H9 (cell line): ENCODE data around the gene IL1RN. TPM values are rescaled to one million over a fixed set of nuclear protein-coding genes. Genes with fewer than 3 reads are reported as not detected.

ENCODE experiments used
- DNase-seq: peaks from one replicate; pipeline ENCODE4 v3.0.0-alpha.2; 2017
- H2AFZ ChIP-seq: one replicate; pipeline ENCODE4 v1.6.1; 2013; ENCODE audit warnings: mild to moderate bottlenecking, low read length, control low read depth, moderate library complexity
- H2AK5ac ChIP-seq: 2 replicates; pipeline ENCODE4 v1.6.1; 2013; ENCODE audit warnings: low read length, control low read depth, mixed read lengths; ENCODE audit not compliant: insufficient read length
- H2BK120ac ChIP-seq: one replicate; pipeline ENCODE4 v1.6.1; 2013; ENCODE audit warnings: low read depth, mild to moderate bottlenecking, low read length, control low read depth, inconsistent platforms; ENCODE audit not compliant: poor library complexity, severe bottlenecking
- H2BK12ac ChIP-seq: 2 replicates; pipeline ENCODE4 v1.6.1; 2013; ENCODE audit warnings: low read length, control low read depth, mixed read lengths, low read depth; ENCODE audit not compliant: insufficient read length
- H2BK15ac ChIP-seq: 2 replicates; pipeline ENCODE4 v1.6.1; 2013; ENCODE audit warnings: low read depth, low read length, control low read depth
- H2BK20ac ChIP-seq: one replicate; pipeline ENCODE4 v1.6.1; 2013; ENCODE audit warnings: low read depth, mild to moderate bottlenecking, low read length, control low read depth, inconsistent platforms; ENCODE audit not compliant: poor library complexity, severe bottlenecking
- H2BK5ac ChIP-seq: 2 replicates; pipeline ENCODE4 v1.6.1; 2013; ENCODE audit warnings: low read length, control low read depth, mixed read lengths; ENCODE audit not compliant: insufficient read length
- H3K14ac ChIP-seq: 2 replicates; pipeline ENCODE4 v1.6.1; 2013; ENCODE audit warnings: low read length, control low read depth; ENCODE audit not compliant: insufficient read depth
- H3K18ac ChIP-seq: 2 replicates; pipeline ENCODE4 v1.6.1; 2013; ENCODE audit warnings: low read depth, mild to moderate bottlenecking, mixed read lengths, low read length, control low read depth; ENCODE audit not compliant: insufficient read length
- H3K23ac ChIP-seq: 2 replicates; pipeline ENCODE4 v1.6.1; 2013; ENCODE audit warnings: low read length, control low read depth, mixed read lengths, low read depth; ENCODE audit not compliant: insufficient read length
- H3K23me2 ChIP-seq: 2 replicates; pipeline ENCODE4 v1.6.1; 2013; ENCODE audit warnings: low read depth, mild to moderate bottlenecking, mixed read lengths, low read length, control low read depth; ENCODE audit not compliant: insufficient read length, poor library complexity, severe bottlenecking
- H3K27ac ChIP-seq: 2 replicates; pipeline ENCODE4 v1.5.1; 2013; ENCODE audit warnings: low read length, control low read depth, mixed read lengths, low read depth; ENCODE audit not compliant: insufficient read length
- H3K27me3 ChIP-seq: 2 replicates; pipeline ENCODE4 v1.6.1; 2013; ENCODE audit warnings: low read length, control low read depth, inconsistent platforms; ENCODE audit not compliant: insufficient read depth
- H3K4ac ChIP-seq: 2 replicates; pipeline ENCODE4 v1.6.1; 2013; ENCODE audit warnings: low read depth, mild to moderate bottlenecking, control low read depth, inconsistent platforms, low read length, moderate library complexity
- H3K4me1 ChIP-seq: 2 replicates; pipeline ENCODE4 v1.6.1; 2013; ENCODE audit warnings: low read length, control low read depth, inconsistent platforms; ENCODE audit not compliant: insufficient read depth
- H3K4me2 ChIP-seq: 2 replicates; pipeline ENCODE4 v1.6.1; 2013; ENCODE audit warnings: low read length, control low read depth, mixed read lengths; ENCODE audit not compliant: insufficient read length, insufficient read depth
- H3K56ac ChIP-seq: 2 replicates; pipeline ENCODE4 v1.6.1; 2013; ENCODE audit warnings: low read depth, mild to moderate bottlenecking, mixed read lengths, low read length, control low read depth; ENCODE audit not compliant: insufficient read length
- H3K79me1 ChIP-seq: 2 replicates; pipeline ENCODE4 v1.6.1; 2013; ENCODE audit warnings: low read depth, mild to moderate bottlenecking, moderate library complexity, low read length, control low read depth, inconsistent platforms; ENCODE audit not compliant: insufficient read depth, poor library complexity, severe bottlenecking
- H3K79me2 ChIP-seq: 2 replicates; pipeline ENCODE4 v1.6.1; 2013; ENCODE audit warnings: low read length, control low read depth, inconsistent platforms; ENCODE audit not compliant: insufficient read depth
- H3K9ac ChIP-seq: 2 replicates; pipeline ENCODE4 v1.6.1; 2013; ENCODE audit warnings: low read length, control low read depth, mixed read lengths; ENCODE audit not compliant: insufficient read length; ENCODE audit errors: extremely low read depth
- H3K9me3 ChIP-seq: one replicate; pipeline ENCODE4 v1.6.1; 2013; ENCODE audit warnings: low read depth, low read length, inconsistent platforms; ENCODE audit not compliant: control insufficient read depth
- H3T11ph ChIP-seq: one replicate; pipeline ENCODE4 v1.6.1; 2013; ENCODE audit warnings: mild to moderate bottlenecking, low read length, control low read depth, inconsistent platforms
- H4K20me1 ChIP-seq: one replicate; pipeline ENCODE4 v1.6.1; 2013; ENCODE audit not compliant: control insufficient read depth, insufficient read length, insufficient read depth
- H4K5ac ChIP-seq: 2 replicates; pipeline ENCODE4 v1.6.1; 2013; ENCODE audit warnings: low read depth, mild to moderate bottlenecking, mixed read lengths, low read length, control low read depth; ENCODE audit not compliant: insufficient read length
- H4K8ac ChIP-seq: replicated peaks from 2 replicates; pipeline ENCODE4 v1.6.1; 2013; ENCODE audit warnings: low read length, control low read depth, mixed read lengths, low read depth; ENCODE audit not compliant: insufficient read length
- H4K91ac ChIP-seq: 2 replicates; pipeline ENCODE4 v1.6.1; 2013; ENCODE audit warnings: low read depth, mild to moderate bottlenecking, moderate library complexity, mixed read lengths, low read length, control low read depth; ENCODE audit not compliant: insufficient read length
- H3K27ac Mint-ChIP-seq, 3 experiments: 2 replicates in 2 of 3; 3 replicates in 1 of 3; pipeline ENCODE4 v1.8.0; 2020 to 2021; ENCODE audit warnings: mixed read lengths in 3 of 3, mild to moderate bottlenecking in 1 of 3, moderate library complexity in 1 of 3
- H3K27me3 Mint-ChIP-seq: 2 replicates; pipeline ENCODE4 v1.8.0; 2021; ENCODE audit warnings: low read depth, mild to moderate bottlenecking, moderate library complexity, mixed read lengths
- H3K36me3 Mint-ChIP-seq, 3 experiments: 2 replicates in 2 of 3; 3 replicates in 1 of 3; pipeline ENCODE4 v1.8.0; 2020 to 2021; ENCODE audit warnings: low read depth in 3 of 3, mixed read lengths in 3 of 3; ENCODE audit not compliant: insufficient read depth in 1 of 3
- H3K4me1 Mint-ChIP-seq, 2 experiments: 2 replicates each; pipeline ENCODE4 v1.8.0; 2020; ENCODE audit warnings: mixed read lengths in 2 of 2
- H3K4me3 Mint-ChIP-seq, 2 experiments: 2 replicates in 1 of 2; 3 replicates in 1 of 2; pipeline ENCODE4 v1.8.0; 2020 to 2021; ENCODE audit warnings: mild to moderate bottlenecking in 2 of 2, mixed read lengths in 2 of 2, moderate library complexity in 1 of 2
- H3K9me3 Mint-ChIP-seq, 2 experiments: 2 replicates in 1 of 2; 3 replicates in 1 of 2; pipeline ENCODE4 v1.8.0; 2020; ENCODE audit warnings: mild to moderate bottlenecking in 2 of 2, mixed read lengths in 2 of 2, moderate library complexity in 1 of 2
- WGBS: extraction: QIAGEN DNeasy Blood & Tissue Kit; methylation state at CpG from one replicate; pipeline ENCODE4 v1.1.7; 2013; ENCODE audit warnings: missing lambda C conversion rate, low lambda C conversion rate, mixed read lengths; ENCODE audit not compliant: insufficient read length; ENCODE audit errors: extremely low coverage; 5-methylcytosine and 5-hydroxymethylcytosine counted together
- total RNA-seq: library from RNA; stranded (reverse); gene quantifications from 2 replicates; pipeline ENCODE4 v1.2.1, GENCODE V29; 2021
- TF ChIP-seq, protein P1 (sequence below): fragments of 200-600 bp; sonication (generic); conservative IDR thresholded peaks from 3 replicates; pipeline ENCODE4 v1.8.0; 2021; ENCODE audit warnings: antibody characterized with exemption, mild to moderate bottlenecking

The IL1RN gene
- total RNA-seq, 1 experiment from 2014 or later, result not detected

DNA sequence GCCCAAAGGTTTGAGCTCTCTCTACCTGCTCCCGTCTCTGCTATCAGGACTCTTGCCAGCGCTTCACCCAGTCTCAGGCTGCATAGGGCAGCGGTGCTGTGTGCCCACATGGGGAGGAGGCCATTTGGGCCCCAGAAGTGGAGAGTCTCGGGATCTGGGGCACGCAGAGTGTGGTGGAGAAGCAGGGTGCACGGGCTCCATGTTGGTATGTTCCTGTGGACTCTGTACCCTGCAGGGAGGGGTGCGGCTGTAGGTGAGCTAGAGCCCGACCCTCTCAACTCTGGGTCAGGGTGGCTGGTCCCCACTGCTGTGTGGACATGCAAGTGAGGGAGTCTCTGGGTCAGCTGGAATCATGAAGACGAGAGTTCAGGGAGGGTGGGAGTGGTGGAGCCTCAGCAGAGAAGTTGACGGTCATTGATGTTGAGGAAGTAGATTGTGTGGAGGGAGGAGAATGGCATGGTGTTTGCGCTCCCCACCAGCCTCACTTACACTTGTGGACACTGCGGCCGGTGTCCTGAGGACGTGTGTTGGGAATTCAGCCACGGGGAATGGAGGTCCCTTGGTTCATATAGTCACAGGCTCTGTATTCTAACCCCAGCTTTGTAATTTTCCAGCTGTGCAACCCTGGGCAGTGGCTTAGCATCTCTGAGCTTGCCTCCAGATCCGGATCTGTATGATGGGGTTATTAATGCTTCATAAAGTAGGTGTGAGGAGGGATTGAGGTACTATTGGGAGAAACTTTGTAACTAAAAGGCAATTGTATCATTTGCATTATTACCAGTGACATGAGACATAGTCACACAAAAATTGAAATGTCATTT, 45.5 kb downstream of the IL1RN start:
- Histone ChIP-seq H3K79me1 (no peaks in the 10 kb centered on the region), H2BK20ac (no peak overlapping the region), H3K4ac (no peak overlapping the region), H3K27me3 (no peaks in the 10 kb centered on the region), H3K14ac (no peak overlapping the region), H3K56ac (no peak overlapping the region), H2BK12ac (no peak overlapping the region), H2BK120ac (no peak overlapping the region), H4K20me1 (no peaks in the 10 kb centered on the region), H3K9ac (no peak overlapping the region), H3T11ph (no peak overlapping the region), H4K5ac (no peak overlapping the region), H3K23ac (no peak overlapping the region), H4K8ac (no peak overlapping the region), H2BK15ac (no peak overlapping the region), H3K4me2 (no peak overlapping the region), H2AK5ac (no peak overlapping the region), H3K23me2 (no peaks in the 10 kb centered on the region), H4K91ac (no peak overlapping the region), H3K27ac (no peak overlapping the region), H3K9me3 (no peaks in the 10 kb centered on the region), H2AFZ (no peak overlapping the region), H3K18ac (no peak overlapping the region), H2BK5ac (no peak overlapping the region), H3K4me1 (no peaks in the 10 kb centered on the region; the same call in 1 of the 2 replicates), H3K79me2 (no peaks in the 10 kb centered on the region)
- H3K4me3 Mint-ChIP-seq, result no peak overlapping the region
- no peak for DNase-seq
- no CpG with 5 or more reads among the region's 16 CpGs for WGBS
- no peaks in the 10 kb centered on the region; a peak in 2 of 7 replicates for H3K36me3 Mint-ChIP-seq
- H3K27ac Mint-ChIP-seq, result no peak overlapping the region
- TF ChIP-seq, protein P1, sequence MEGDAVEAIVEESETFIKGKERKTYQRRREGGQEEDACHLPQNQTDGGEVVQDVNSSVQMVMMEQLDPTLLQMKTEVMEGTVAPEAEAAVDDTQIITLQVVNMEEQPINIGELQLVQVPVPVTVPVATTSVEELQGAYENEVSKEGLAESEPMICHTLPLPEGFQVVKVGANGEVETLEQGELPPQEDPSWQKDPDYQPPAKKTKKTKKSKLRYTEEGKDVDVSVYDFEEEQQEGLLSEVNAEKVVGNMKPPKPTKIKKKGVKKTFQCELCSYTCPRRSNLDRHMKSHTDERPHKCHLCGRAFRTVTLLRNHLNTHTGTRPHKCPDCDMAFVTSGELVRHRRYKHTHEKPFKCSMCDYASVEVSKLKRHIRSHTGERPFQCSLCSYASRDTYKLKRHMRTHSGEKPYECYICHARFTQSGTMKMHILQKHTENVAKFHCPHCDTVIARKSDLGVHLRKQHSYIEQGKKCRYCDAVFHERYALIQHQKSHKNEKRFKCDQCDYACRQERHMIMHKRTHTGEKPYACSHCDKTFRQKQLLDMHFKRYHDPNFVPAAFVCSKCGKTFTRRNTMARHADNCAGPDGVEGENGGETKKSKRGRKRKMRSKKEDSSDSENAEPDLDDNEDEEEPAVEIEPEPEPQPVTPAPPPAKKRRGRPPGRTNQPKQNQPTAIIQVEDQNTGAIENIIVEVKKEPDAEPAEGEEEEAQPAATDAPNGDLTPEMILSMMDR, result no peak
- peaks cover 6% of the 10 kb centered on the region for H3K27me3 Mint-ChIP-seq
- peaks cover 18 to 21% of the 10 kb centered on the region in 2 experiments for H3K4me1 Mint-ChIP-seq
- H3K9me3 Mint-ChIP-seq, result no peaks in the 10 kb centered on the region; a peak in 1 of 5 replicates
